Breast epithelium (tissue), 3 donors: ENCODE data around the gene PCDHGB4.

ENCODE experiments used
- POLR2A ChIP-seq: fragments of 450-650 bp; IDR thresholded peaks from one replicate; pipeline ENCODE4 v1.6.1; 2016; ENCODE audit warnings: antibody characterized with exemption, mild to moderate bottlenecking, moderate library complexity
- POLR2AphosphoS5 ChIP-seq, 3 donors: sonication (generic); formaldehyde crosslinking; IDR thresholded peaks; one replicate each; pipeline ENCODE4 v1.6.1; 2017; ENCODE audit warnings: antibody characterized with exemption in 3 of 3
- TF ChIP-seq, protein P1 (sequence below), 3 donors: fragments of 450-650 bp; IDR thresholded peaks; one replicate each; pipeline ENCODE4 v1.5.1; 2016 to 2017; ENCODE audit warnings: antibody characterized with exemption in 3 of 3, mild to moderate bottlenecking in 3 of 3, moderate library complexity in 3 of 3

DNA sequence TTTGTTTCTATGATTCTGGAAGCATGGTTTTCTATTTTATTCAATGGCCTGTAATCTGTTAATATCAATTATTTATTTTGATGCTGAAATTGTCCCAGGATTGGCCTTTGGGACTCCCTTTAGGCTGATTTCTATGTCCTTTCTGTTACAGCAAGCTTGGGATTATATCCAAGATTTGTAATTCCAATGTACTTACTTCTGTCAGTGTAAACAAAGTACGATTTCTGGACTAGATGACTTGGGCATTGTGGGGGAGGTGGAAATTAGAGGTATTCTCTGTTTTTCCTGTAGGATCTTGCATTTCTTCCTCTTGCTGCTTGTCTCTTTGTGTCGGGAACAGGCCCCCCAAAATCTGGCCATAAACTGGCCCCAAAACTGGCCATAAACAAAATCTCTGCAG, 46.5 kb downstream of the PCDHGB4 start:
- TF ChIP-seq, protein P1, sequence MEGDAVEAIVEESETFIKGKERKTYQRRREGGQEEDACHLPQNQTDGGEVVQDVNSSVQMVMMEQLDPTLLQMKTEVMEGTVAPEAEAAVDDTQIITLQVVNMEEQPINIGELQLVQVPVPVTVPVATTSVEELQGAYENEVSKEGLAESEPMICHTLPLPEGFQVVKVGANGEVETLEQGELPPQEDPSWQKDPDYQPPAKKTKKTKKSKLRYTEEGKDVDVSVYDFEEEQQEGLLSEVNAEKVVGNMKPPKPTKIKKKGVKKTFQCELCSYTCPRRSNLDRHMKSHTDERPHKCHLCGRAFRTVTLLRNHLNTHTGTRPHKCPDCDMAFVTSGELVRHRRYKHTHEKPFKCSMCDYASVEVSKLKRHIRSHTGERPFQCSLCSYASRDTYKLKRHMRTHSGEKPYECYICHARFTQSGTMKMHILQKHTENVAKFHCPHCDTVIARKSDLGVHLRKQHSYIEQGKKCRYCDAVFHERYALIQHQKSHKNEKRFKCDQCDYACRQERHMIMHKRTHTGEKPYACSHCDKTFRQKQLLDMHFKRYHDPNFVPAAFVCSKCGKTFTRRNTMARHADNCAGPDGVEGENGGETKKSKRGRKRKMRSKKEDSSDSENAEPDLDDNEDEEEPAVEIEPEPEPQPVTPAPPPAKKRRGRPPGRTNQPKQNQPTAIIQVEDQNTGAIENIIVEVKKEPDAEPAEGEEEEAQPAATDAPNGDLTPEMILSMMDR (IDR thresholded peaks at IDR 0.05) = no peak
- TF ChIP-seq POLR2A (no peak), POLR2AphosphoS5 (IDR thresholded peaks at IDR 0.05) (no peak)
